OCI-LY1 (cell line): ENCODE measurements around the gene SLC22A7.

Experiments used
- H2AFZ ChIP-seq: fragments of 200-600 bp; sonication (generic), shearing (Covaris generic); 2 replicates; pipeline ENCODE4 v1.6.0; 2014; ENCODE audit warnings: antibody characterized with exemption, mild to moderate bottlenecking, low read length
- H3F3A ChIP-seq: fragments of 200-600 bp; sonication (generic), shearing (Covaris generic); 2 replicates; pipeline ENCODE4 v1.6.0; 2014; ENCODE audit warnings: mild to moderate bottlenecking, antibody characterized with exemption, low read length, moderate library complexity; ENCODE audit not compliant: insufficient read depth
- H3K27ac ChIP-seq: fragments of 200-600 bp; sonication (generic); 2 replicates; pipeline ENCODE4 v1.5.1; 2014; ENCODE audit warnings: low read length, mixed run types, mild to moderate bottlenecking, low read depth; ENCODE audit not compliant: poor library complexity, severe bottlenecking
- H3K27me3 ChIP-seq: fragments of 200-600 bp; sonication (generic); 2 replicates; pipeline ENCODE4 v1.6.0; 2014; ENCODE audit warnings: antibody characterized with exemption, mild to moderate bottlenecking, low read length, moderate library complexity; ENCODE audit not compliant: insufficient read depth
- H3K36me3 ChIP-seq: fragments of 200-600 bp; sonication (generic); 2 replicates; pipeline ENCODE4 v1.6.1; 2014; ENCODE audit warnings: mild to moderate bottlenecking, antibody characterized with exemption, low read length, moderate library complexity, mixed read lengths; ENCODE audit not compliant: insufficient read depth
- H3K4me1 ChIP-seq: fragments of 200-600 bp; sonication (generic); 2 replicates; pipeline ENCODE4 v1.5.1; 2014; ENCODE audit warnings: mild to moderate bottlenecking, low read length, moderate library complexity; ENCODE audit not compliant: insufficient read depth, severe bottlenecking
- H3K4me2 ChIP-seq: fragments of 200-600 bp; sonication (generic), shearing (Covaris generic); 2 replicates; pipeline ENCODE4 v1.6.1; 2014; ENCODE audit warnings: low read length
- H3K4me3 ChIP-seq: fragments of 200-600 bp; sonication (generic); 2 replicates; pipeline ENCODE4 v1.5.1; 2014; ENCODE audit warnings: low read length, low read depth, mild to moderate bottlenecking, mixed read lengths; ENCODE audit not compliant: poor library complexity, severe bottlenecking
- H3K79me2 ChIP-seq: fragments of 200-600 bp; shearing (Covaris generic); 2 replicates; pipeline ENCODE4 v1.6.1; 2016; ENCODE audit warnings: mixed run types, low read length, mixed read lengths; ENCODE audit not compliant: insufficient read depth
- H3K9ac ChIP-seq: fragments of 200-600 bp; sonication (generic), shearing (Covaris generic); 2 replicates; pipeline ENCODE4 v1.6.1; 2014; ENCODE audit warnings: mild to moderate bottlenecking, low read length, mixed read lengths
- H3K9me2 ChIP-seq: fragments of 200-600 bp; sonication (generic), shearing (Covaris generic); 2 replicates; pipeline ENCODE4 v1.6.1; 2014; ENCODE audit warnings: low read depth, mild to moderate bottlenecking, low read length, mixed read lengths
- H3K9me3 ChIP-seq: fragments of 200-600 bp; shearing (Covaris generic); 2 replicates; pipeline ENCODE4 v1.6.1; 2014; ENCODE audit warnings: low read length, mixed read lengths
- H4K20me1 ChIP-seq: fragments of 200-600 bp; sonication (generic), shearing (Covaris generic); 2 replicates; pipeline ENCODE4 v1.6.0; 2016; ENCODE audit warnings: mild to moderate bottlenecking, low read length; ENCODE audit not compliant: insufficient read depth
- CTCF ChIP-seq: fragments of 200-600 bp; sonication (generic), shearing (Covaris generic); IDR thresholded peaks from 2 replicates; pipeline ENCODE4 v1.5.1; 2017; ENCODE audit warnings: mild to moderate bottlenecking, antibody characterized with exemption, low read length, moderate library complexity, mixed read lengths
- EZH2 ChIP-seq: fragments of 200-600 bp; sonication (generic), shearing (Covaris generic); IDR thresholded peaks from 2 replicates; pipeline ENCODE4 v1.8.0; 2017; ENCODE audit warnings: borderline replicate concordance, mixed run types, mild to moderate bottlenecking, antibody characterized with exemption, low read length, moderate library complexity, mixed read lengths

Gene SLC22A7

GRCh38 chr6:43318011-43318410 is 20.0 kb downstream of the SLC22A7 start:
- Histone ChIP-seq H3K9me2 (no peaks in the 10 kb centered on the region), H3K9me3 (no peaks in the 10 kb centered on the region), H3K4me2 (no peak overlapping the region), H3K9ac (no peak overlapping the region), H2AFZ (no peak overlapping the region), H3K36me3 (no peaks in the 10 kb centered on the region), H3K4me3 (no peak overlapping the region), H3K27me3 (no peaks in the 10 kb centered on the region), H3K4me1 (no peaks in the 10 kb centered on the region), H3F3A (peaks cover 1% of the 10 kb centered on the region; the same call in 1 of the 2 replicates), H4K20me1 (no peaks in the 10 kb centered on the region), H3K79me2 (no peaks in the 10 kb centered on the region), H3K27ac (no peak overlapping the region)
- TF ChIP-seq EZH2, result no peak
- no peak for TF ChIP-seq CTCF

- no peaks in the 10 kb centered on the region for H3K9me2 ChIP-seq
- no peaks in the 10 kb centered on the region for H4K20me1 ChIP-seq
- no peak overlapping the region for H2AFZ ChIP-seq
- H3F3A ChIP-seq, result no peaks in the 10 kb centered on the region
- H3K9me3 ChIP-seq, result no peaks in the 10 kb centered on the region
- H3K27ac ChIP-seq, result no peak overlapping the region
- no peak overlapping the region for H3K9ac ChIP-seq
- no peaks in the 10 kb centered on the region for H3K4me1 ChIP-seq
- H3K27me3 ChIP-seq, result no peaks in the 10 kb centered on the region; the same call in 1 of the 2 replicates
- no peaks in the 10 kb centered on the region for H3K79me2 ChIP-seq
- TF ChIP-seq CTCF, result no peak
- TF ChIP-seq EZH2, result no peak
- no peaks in the 10 kb centered on the region for H3K36me3 ChIP-seq
- H3K4me2 ChIP-seq, result no peak overlapping the region
- no peak overlapping the region for H3K4me3 ChIP-seq
Observed at GRCh38 chr6:43325876-43326275, 27.8 kb downstream of the SLC22A7 start.

- Histone ChIP-seq H3F3A (no peaks in the 10 kb centered on the region), H3K27ac (no peak overlapping the region), H3K79me2 (no peaks in the 10 kb centered on the region), H3K9me3 (no peaks in the 10 kb centered on the region), H3K36me3 (no peaks in the 10 kb centered on the region), H3K9ac (no peak overlapping the region), H3K4me1 (no peaks in the 10 kb centered on the region), H3K4me3 (no peak overlapping the region), H3K4me2 (no peak overlapping the region), H2AFZ (no peak overlapping the region), H3K9me2 (no peaks in the 10 kb centered on the region), H4K20me1 (no peaks in the 10 kb centered on the region), H3K27me3 (no peaks in the 10 kb centered on the region; the same call in 1 of the 2 replicates)
- TF ChIP-seq CTCF (no peak), EZH2 (no peak)
Observed at GRCh38 chr6:43328528-43328927, 30.5 kb downstream of the SLC22A7 start.
